HEK293 (cell line): ENCODE data around the gene SLC2A8.

Source experiments
- GLI2 ChIP-seq: fragments of 450-650 bp; formaldehyde crosslinking; IDR thresholded peaks from 2 replicates; pipeline ENCODE4; 2017; ENCODE audit warnings: missing biosample characterization, missing genetic modification characterization, low read depth, borderline replicate concordance
- PRDM4 ChIP-seq: fragments of 450-650 bp; formaldehyde crosslinking; IDR thresholded peaks from 2 replicates; pipeline ENCODE4 v1.5.1; 2017; ENCODE audit warnings: missing biosample characterization, missing genetic modification characterization
- ZBTB1 ChIP-seq: fragments of 450-650 bp; formaldehyde crosslinking; IDR thresholded peaks from 2 replicates; pipeline ENCODE4 v1.5.1; 2016; ENCODE audit warnings: missing biosample characterization, missing genetic modification characterization
- ZNF514 ChIP-seq: fragments of 450-650 bp; formaldehyde crosslinking; IDR thresholded peaks from 2 replicates; pipeline ENCODE4 v1.5.1; 2016; ENCODE audit warnings: missing biosample characterization, missing genetic modification characterization
- ZNF549 ChIP-seq: fragments of 450-650 bp; IDR thresholded peaks from 2 replicates; pipeline ENCODE4 v1.5.1; 2018; ENCODE audit warnings: missing biosample characterization, missing genetic modification characterization, mild to moderate bottlenecking, inconsistent platforms, moderate library complexity
- ZSCAN30 ChIP-seq: fragments of 450-650 bp; IDR thresholded peaks from 2 replicates; pipeline ENCODE4 v1.5.1; 2018; ENCODE audit warnings: missing biosample characterization, mild to moderate bottlenecking, missing genetic modification characterization, moderate library complexity
- TF ChIP-seq, protein P1 (sequence below): fragments of 450-650 bp; formaldehyde crosslinking; IDR thresholded peaks from 2 replicates; pipeline ENCODE4 v1.5.1; 2016; ENCODE audit warnings: missing biosample characterization, missing genetic modification characterization
- TF ChIP-seq, protein P2 (sequence below): fragments of 450-650 bp; formaldehyde crosslinking; IDR thresholded peaks from 2 replicates; pipeline ENCODE4 v1.5.1; 2016; ENCODE audit warnings: missing biosample characterization, missing genetic modification characterization, low read depth
- TF ChIP-seq, protein P3 (sequence below): fragments of 450-650 bp; formaldehyde crosslinking; IDR thresholded peaks from 2 replicates; pipeline ENCODE4 v1.5.1; 2016; ENCODE audit warnings: missing biosample characterization, missing genetic modification characterization
- TF ChIP-seq, protein P4 (sequence below): fragments of 450-650 bp; formaldehyde crosslinking; conservative IDR thresholded peaks from 2 replicates; pipeline ENCODE4 v1.5.1; 2016; ENCODE audit warnings: low read depth, missing biosample characterization, missing genetic modification characterization
- TF ChIP-seq, protein P5 (sequence below): fragments of 450-650 bp; formaldehyde crosslinking; IDR thresholded peaks from 2 replicates; pipeline ENCODE4 v1.5.1; 2016; ENCODE audit warnings: missing biosample characterization, missing genetic modification characterization

- TF ChIP-seq, protein P1, sequence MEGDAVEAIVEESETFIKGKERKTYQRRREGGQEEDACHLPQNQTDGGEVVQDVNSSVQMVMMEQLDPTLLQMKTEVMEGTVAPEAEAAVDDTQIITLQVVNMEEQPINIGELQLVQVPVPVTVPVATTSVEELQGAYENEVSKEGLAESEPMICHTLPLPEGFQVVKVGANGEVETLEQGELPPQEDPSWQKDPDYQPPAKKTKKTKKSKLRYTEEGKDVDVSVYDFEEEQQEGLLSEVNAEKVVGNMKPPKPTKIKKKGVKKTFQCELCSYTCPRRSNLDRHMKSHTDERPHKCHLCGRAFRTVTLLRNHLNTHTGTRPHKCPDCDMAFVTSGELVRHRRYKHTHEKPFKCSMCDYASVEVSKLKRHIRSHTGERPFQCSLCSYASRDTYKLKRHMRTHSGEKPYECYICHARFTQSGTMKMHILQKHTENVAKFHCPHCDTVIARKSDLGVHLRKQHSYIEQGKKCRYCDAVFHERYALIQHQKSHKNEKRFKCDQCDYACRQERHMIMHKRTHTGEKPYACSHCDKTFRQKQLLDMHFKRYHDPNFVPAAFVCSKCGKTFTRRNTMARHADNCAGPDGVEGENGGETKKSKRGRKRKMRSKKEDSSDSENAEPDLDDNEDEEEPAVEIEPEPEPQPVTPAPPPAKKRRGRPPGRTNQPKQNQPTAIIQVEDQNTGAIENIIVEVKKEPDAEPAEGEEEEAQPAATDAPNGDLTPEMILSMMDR (tag by site-specific recombination) = no peak
- TF ChIP-seq, protein P2, sequence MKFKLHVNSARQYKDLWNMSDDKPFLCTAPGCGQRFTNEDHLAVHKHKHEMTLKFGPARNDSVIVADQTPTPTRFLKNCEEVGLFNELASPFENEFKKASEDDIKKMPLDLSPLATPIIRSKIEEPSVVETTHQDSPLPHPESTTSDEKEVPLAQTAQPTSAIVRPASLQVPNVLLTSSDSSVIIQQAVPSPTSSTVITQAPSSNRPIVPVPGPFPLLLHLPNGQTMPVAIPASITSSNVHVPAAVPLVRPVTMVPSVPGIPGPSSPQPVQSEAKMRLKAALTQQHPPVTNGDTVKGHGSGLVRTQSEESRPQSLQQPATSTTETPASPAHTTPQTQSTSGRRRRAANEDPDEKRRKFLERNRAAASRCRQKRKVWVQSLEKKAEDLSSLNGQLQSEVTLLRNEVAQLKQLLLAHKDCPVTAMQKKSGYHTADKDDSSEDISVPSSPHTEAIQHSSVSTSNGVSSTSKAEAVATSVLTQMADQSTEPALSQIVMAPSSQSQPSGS (tag by site-specific recombination) = no peak
- TF ChIP-seq ZSCAN30 (tag by site-specific recombination) (no peak), PRDM4 (no peak), ZNF514 (no peak), GLI2 (tag by site-specific recombination) (no peak), ZBTB1 (no peak), ZNF549 (tag by site-specific recombination) (no peak)
- TF ChIP-seq, protein P3, sequence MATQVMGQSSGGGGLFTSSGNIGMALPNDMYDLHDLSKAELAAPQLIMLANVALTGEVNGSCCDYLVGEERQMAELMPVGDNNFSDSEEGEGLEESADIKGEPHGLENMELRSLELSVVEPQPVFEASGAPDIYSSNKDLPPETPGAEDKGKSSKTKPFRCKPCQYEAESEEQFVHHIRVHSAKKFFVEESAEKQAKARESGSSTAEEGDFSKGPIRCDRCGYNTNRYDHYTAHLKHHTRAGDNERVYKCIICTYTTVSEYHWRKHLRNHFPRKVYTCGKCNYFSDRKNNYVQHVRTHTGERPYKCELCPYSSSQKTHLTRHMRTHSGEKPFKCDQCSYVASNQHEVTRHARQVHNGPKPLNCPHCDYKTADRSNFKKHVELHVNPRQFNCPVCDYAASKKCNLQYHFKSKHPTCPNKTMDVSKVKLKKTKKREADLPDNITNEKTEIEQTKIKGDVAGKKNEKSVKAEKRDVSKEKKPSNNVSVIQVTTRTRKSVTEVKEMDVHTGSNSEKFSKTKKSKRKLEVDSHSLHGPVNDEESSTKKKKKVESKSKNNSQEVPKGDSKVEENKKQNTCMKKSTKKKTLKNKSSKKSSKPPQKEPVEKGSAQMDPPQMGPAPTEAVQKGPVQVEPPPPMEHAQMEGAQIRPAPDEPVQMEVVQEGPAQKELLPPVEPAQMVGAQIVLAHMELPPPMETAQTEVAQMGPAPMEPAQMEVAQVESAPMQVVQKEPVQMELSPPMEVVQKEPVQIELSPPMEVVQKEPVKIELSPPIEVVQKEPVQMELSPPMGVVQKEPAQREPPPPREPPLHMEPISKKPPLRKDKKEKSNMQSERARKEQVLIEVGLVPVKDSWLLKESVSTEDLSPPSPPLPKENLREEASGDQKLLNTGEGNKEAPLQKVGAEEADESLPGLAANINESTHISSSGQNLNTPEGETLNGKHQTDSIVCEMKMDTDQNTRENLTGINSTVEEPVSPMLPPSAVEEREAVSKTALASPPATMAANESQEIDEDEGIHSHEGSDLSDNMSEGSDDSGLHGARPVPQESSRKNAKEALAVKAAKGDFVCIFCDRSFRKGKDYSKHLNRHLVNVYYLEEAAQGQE = no peak
- TF ChIP-seq, protein P4, sequence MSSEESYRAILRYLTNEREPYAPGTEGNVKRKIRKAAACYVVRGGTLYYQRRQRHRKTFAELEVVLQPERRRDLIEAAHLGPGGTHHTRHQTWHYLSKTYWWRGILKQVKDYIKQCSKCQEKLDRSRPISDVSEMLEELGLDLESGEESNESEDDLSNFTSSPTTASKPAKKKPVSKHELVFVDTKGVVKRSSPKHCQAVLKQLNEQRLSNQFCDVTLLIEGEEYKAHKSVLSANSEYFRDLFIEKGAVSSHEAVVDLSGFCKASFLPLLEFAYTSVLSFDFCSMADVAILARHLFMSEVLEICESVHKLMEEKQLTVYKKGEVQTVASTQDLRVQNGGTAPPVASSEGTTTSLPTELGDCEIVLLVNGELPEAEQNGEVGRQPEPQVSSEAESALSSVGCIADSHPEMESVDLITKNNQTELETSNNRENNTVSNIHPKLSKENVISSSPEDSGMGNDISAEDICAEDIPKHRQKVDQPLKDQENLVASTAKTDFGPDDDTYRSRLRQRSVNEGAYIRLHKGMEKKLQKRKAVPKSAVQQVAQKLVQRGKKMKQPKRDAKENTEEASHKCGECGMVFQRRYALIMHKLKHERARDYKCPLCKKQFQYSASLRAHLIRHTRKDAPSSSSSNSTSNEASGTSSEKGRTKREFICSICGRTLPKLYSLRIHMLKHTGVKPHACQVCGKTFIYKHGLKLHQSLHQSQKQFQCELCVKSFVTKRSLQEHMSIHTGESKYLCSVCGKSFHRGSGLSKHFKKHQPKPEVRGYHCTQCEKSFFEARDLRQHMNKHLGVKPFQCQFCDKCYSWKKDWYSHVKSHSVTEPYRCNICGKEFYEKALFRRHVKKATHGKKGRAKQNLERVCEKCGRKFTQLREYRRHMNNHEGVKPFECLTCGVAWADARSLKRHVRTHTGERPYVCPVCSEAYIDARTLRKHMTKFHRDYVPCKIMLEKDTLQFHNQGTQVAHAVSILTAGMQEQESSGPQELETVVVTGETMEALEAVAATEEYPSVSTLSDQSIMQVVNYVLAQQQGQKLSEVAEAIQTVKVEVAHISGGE (tag by site-specific recombination) = no peak
- TF ChIP-seq, protein P5, sequence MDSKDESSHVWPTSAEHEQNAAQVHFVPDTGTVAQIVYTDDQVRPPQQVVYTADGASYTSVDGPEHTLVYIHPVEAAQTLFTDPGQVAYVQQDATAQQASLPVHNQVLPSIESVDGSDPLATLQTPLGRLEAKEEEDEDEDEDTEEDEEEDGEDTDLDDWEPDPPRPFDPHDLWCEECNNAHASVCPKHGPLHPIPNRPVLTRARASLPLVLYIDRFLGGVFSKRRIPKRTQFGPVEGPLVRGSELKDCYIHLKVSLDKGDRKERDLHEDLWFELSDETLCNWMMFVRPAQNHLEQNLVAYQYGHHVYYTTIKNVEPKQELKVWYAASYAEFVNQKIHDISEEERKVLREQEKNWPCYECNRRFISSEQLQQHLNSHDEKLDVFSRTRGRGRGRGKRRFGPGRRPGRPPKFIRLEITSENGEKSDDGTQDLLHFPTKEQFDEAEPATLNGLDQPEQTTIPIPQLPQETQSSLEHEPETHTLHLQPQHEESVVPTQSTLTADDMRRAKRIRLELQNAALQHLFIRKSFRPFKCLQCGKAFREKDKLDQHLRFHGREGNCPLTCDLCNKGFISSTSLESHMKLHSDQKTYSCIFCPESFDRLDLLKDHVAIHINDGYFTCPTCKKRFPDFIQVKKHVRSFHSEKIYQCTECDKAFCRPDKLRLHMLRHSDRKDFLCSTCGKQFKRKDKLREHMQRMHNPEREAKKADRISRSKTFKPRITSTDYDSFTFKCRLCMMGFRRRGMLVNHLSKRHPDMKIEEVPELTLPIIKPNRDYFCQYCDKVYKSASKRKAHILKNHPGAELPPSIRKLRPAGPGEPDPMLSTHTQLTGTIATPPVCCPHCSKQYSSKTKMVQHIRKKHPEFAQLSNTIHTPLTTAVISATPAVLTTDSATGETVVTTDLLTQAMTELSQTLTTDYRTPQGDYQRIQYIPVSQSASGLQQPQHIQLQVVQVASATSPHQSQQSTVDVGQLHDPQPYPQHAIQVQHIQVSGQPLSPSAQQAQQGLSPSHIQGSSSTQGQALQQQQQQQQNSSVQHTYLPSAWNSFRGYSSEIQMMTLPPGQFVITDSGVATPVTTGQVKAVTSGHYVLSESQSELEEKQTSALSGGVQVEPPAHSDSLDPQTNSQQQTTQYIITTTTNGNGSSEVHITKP (tag by site-specific recombination) = no peak
Measured at GRCh38 chr9:127457191-127457878, 60.4 kb downstream of the SLC2A8 start.
